Neutrophil (primary cell): ENCODE results near the gene MYO1D.
A peak's percentile ranks its signal among the peaks of the same experiment; 100 is the strongest.

ENCODE experiments used
- H3K27ac ChIP-seq: fragments of 200-600 bp; sonication (generic); 2 replicates; pipeline ENCODE4 v1.5.1; 2016; ENCODE audit warnings: mild to moderate bottlenecking, moderate library complexity
- H3K27me3 ChIP-seq: fragments of 200-600 bp; sonication (generic); 2 replicates; pipeline ENCODE4 v1.6.0; 2016; ENCODE audit warnings: mild to moderate bottlenecking
- H3K36me3 ChIP-seq: fragments of 200-600 bp; sonication (generic); 2 replicates; pipeline ENCODE4 v1.5.1; 2017
- H3K4me1 ChIP-seq, 2 experiments: fragments of 200-600 bp in 1 of 2; sonication (generic) in 1 of 2; 1 replicate in 1 of 2; 2 replicates in 1 of 2; pipeline versions ENCODE4 v1.5.1 to v1.6.1; 2013 to 2016; ENCODE audit warnings: low read depth in 1 of 2, low read length in 1 of 2, mild to moderate bottlenecking in 1 of 2, moderate library complexity in 1 of 2; ENCODE audit not compliant: control insufficient read depth in 1 of 2, insufficient read depth in 1 of 2
- H3K4me3 ChIP-seq, 2 experiments: fragments of 200-600 bp in 1 of 2; sonication (generic) in 1 of 2; 1 replicate in 1 of 2; 2 replicates in 1 of 2; pipeline ENCODE4 v1.5.1; 2013 to 2016; ENCODE audit warnings: low read depth in 1 of 2, low read length in 1 of 2, mild to moderate bottlenecking in 1 of 2, moderate library complexity in 1 of 2
- H3K9me3 ChIP-seq: fragments of 200-600 bp; sonication (generic); 2 replicates; pipeline ENCODE4 v1.5.1; 2016
- CTCF ChIP-seq: fragments of 200-600 bp; sonication (generic); IDR thresholded peaks from 2 replicates; pipeline ENCODE4 v1.5.1; 2016; ENCODE audit warnings: antibody characterized with exemption

The MYO1D gene

GRCh38 chr17:32470405-32471167 is 406.3 kb downstream of the MYO1D start:
- Histone ChIP-seq H3K36me3 (peaks cover 68% of the 10 kb centered on the region), H3K27ac (no peak overlapping the region)

GRCh38 chr17:32467949-32468348 is 409.0 kb downstream of the MYO1D start:
- no peak for TF ChIP-seq CTCF
- H3K36me3 ChIP-seq = peaks cover 70% of the 10 kb centered on the region
- no peaks in the 10 kb centered on the region for H3K9me3 ChIP-seq
- H3K27me3 ChIP-seq = no peaks in the 10 kb centered on the region
- no peak overlapping the region for H3K27ac ChIP-seq
- peaks cover 1% of the 10 kb centered on the region in 2 experiments for H3K4me1 ChIP-seq
- no peak overlapping the region for H3K4me3 ChIP-seq

More at GRCh38 chr17:32470405-32471167, 406.3 kb downstream of the MYO1D start:
- no peak overlapping the region for H3K4me3 ChIP-seq
- no peak for TF ChIP-seq CTCF
- no peaks in the 10 kb centered on the region for H3K9me3 ChIP-seq
- no peaks in the 10 kb centered on the region for H3K27me3 ChIP-seq
- H3K4me1 ChIP-seq = peaks cover 7 to 11% of the 10 kb centered on the region in 2 experiments

- H3K36me3 ChIP-seq = peaks cover 65% of the 10 kb centered on the region
- peaks cover 0 to 7% of the 10 kb centered on the region in 2 experiments for H3K4me1 ChIP-seq
- no peak overlapping the region for H3K4me3 ChIP-seq
- H3K27me3 ChIP-seq = no peaks in the 10 kb centered on the region
- no peaks in the 10 kb centered on the region for H3K9me3 ChIP-seq
- no peak for TF ChIP-seq CTCF
- H3K27ac ChIP-seq = no peak overlapping the region
Observed at GRCh38 chr17:32464374-32464773, 412.6 kb downstream of the MYO1D start.

- TF ChIP-seq CTCF = no peak
- Histone ChIP-seq H3K4me1 (peaks cover 0 to 7% of the 10 kb centered on the region in 2 experiments), H3K36me3 (peaks cover 68% of the 10 kb centered on the region), H3K27me3 (no peaks in the 10 kb centered on the region), H3K27ac (no peak overlapping the region), H3K4me3 (no peak overlapping the region), H3K9me3 (no peaks in the 10 kb centered on the region)
Observed at GRCh38 chr17:32463304-32463703, 413.6 kb downstream of the MYO1D start.

GRCh38 chr17:32461853-32462617 is 414.9 kb downstream of the MYO1D start:
- peak; percentile 58 for TF ChIP-seq CTCF
- Histone ChIP-seq H3K4me3 (no peak overlapping the region), H3K27me3 (no peaks in the 10 kb centered on the region), H3K9me3 (no peaks in the 10 kb centered on the region), H3K36me3 (peaks cover 72% of the 10 kb centered on the region), H3K27ac (no peak overlapping the region), H3K4me1 (peaks cover 0 to 7% of the 10 kb centered on the region in 2 experiments)
